Subcutaneous adipose tissue (tissue), 4 donors: ENCODE measurements around the gene CNOT1. TPM values are rescaled to one million over a fixed set of nuclear protein-coding genes. Genes with fewer than 3 reads are reported as not detected.

ENCODE experiments used
- total RNA-seq, 4 donors: library from RNA; depleted of rRNA; stranded (reverse); fragments of >200 nt; gene quantifications; one replicate each; pipeline ENCODE4 v1.1.0, GENCODE V29; 2016
- TF ChIP-seq, protein P1 (sequence below): fragments of 450-650 bp; IDR thresholded peaks from one replicate; pipeline ENCODE4 v1.5.1; 2016; ENCODE audit warnings: low read depth, mild to moderate bottlenecking, control low read depth, antibody characterized with exemption, moderate library complexity

The CNOT1 gene
- total RNA-seq, 4 donors from 2014 or later, result 112 to 136 (median 113) TPM

DNA sequence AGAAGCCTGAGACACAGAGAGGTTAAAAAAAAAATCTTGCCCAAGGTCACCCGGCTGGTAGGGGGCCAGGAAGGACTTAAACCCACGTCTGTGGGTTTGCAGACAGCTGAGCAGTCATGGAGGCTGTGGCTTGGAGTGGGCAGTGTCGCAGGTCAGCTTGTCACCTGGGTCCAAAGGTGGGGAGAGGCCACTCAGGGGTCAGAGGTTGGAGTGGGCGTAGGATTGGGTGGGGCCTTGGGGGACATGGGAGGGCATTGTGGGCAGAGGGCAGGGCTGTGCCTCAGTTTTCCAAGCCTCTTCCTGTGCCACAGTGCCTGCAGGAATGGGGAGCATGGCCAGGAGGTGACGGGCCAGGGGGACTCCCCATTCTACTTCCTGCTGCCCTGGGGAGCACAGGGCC lies 131.7 kb downstream of the CNOT1 start:
- TF ChIP-seq, protein P1, sequence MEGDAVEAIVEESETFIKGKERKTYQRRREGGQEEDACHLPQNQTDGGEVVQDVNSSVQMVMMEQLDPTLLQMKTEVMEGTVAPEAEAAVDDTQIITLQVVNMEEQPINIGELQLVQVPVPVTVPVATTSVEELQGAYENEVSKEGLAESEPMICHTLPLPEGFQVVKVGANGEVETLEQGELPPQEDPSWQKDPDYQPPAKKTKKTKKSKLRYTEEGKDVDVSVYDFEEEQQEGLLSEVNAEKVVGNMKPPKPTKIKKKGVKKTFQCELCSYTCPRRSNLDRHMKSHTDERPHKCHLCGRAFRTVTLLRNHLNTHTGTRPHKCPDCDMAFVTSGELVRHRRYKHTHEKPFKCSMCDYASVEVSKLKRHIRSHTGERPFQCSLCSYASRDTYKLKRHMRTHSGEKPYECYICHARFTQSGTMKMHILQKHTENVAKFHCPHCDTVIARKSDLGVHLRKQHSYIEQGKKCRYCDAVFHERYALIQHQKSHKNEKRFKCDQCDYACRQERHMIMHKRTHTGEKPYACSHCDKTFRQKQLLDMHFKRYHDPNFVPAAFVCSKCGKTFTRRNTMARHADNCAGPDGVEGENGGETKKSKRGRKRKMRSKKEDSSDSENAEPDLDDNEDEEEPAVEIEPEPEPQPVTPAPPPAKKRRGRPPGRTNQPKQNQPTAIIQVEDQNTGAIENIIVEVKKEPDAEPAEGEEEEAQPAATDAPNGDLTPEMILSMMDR, result no peak

DNA sequence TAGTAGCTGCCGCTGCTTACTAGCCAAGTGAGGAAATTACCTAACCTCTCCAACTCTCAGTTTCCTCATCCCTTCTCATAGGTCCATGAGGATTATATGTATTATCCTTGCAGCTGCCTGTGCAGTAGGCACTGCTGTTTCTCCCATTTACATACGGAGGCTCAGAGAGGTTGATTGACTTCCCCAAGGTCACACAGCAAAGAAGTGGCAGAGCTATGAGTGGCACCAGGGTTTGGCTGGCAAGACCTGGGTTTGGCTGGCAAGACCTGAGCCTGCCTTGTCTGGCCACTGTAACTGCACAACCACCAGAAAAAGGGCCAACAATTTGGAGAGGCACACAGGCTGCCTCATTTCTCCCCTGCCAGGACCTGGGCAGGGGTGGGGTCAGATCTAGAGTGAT lies 132.2 kb downstream of the CNOT1 start:
- TF ChIP-seq, protein P1, result no peak

DNA sequence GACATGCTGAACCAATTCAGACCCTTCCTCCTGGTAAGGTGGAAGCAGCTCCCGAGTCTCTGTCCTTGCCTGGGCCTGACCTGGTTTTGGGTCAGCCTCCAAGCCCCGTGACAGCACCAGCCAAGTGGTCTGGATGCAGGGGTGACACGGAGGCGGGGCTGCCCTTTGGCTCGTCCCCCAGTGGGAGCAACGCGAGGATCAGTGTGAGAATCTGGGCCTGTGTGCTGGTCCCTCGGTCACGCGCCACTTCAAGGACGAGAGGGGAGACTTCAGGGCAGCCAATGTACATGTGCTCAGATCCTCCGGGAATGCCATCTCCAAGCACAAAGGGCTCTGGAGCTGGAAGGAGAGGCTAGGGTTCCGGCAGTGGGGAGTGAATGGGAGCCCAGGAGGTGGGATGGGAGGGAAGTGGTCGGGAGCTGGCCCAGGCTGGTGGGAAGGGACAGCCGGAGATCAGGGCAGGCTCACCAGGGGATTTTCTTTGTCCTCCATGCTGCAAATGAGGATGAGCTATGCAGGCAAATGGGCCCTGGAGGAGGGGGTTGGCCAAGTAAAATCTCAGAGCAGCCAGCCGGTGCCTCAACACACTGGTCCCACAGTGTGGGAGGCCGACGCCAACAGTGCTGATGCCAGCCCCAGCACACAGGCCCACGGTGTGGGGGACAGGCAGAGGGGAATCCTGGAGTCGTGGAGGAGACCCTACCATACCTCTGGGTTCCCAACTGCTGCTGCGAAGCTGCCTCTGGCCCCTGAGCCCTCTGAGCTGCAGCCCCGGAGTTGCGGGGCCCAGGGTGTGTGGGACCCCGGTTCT lies 133.9 kb downstream of the CNOT1 start:
- TF ChIP-seq, protein P1, result no peak

DNA sequence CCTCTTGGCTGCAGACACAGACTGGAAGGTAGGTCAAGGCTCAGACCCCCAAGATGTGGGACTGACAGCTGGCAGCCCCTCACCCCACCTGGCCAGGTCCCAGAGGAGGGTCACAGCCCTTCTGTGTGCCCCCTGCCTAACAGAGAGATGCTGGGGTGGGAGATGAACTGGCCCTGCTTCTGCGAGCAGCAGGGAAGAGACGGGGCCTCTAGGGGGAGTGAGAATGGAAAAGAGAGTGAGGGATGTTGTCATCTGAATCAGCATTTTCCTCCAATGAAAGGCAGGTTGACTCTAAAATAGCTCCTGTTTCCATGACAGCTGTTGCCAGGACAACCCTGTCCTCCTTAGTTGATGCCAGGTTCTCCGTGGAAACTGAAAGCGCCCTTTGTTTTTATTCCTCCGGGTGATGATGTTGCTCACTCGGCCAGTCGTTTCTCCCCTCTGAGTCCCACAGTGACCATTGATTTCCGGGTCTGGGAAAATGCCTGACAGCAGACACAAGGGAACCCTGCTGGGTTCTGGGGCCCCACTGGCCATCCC lies 134.6 kb downstream of the CNOT1 start:
- TF ChIP-seq, protein P1, result no peak

DNA sequence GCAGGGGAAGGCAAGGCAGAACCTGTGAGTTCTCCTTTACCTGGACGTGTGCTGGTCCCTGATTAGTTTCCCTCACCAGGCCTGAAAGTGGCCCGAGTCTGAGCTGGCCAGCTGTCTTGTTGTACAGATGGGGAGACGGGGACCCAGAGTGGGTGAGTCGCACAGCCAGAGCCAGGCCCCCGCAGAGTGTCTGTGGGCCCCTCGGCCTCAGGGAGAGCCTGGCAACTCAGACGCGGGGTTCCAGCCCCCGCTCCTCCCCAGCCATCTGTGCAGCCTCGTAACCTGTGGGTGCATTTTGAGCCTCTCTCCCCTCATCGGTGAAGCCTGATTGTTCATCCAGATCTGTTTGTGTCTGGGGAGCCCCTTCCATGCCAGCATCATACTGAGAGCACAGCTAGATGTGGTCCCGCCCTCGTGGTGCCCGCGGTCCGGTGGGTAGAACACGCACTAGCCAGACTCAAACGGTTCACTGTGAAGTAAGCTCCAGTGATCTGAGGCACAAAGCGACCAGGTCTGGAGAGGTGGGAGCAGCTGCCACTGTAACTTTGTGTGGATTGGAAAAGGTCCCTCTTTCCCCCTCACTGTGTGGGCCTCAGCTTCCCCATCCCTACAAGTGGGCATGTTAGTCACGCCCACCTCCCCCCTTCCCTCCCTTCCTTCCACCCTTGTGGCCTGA lies 135.7 kb downstream of the CNOT1 start:
- TF ChIP-seq, protein P1, result no peak

DNA sequence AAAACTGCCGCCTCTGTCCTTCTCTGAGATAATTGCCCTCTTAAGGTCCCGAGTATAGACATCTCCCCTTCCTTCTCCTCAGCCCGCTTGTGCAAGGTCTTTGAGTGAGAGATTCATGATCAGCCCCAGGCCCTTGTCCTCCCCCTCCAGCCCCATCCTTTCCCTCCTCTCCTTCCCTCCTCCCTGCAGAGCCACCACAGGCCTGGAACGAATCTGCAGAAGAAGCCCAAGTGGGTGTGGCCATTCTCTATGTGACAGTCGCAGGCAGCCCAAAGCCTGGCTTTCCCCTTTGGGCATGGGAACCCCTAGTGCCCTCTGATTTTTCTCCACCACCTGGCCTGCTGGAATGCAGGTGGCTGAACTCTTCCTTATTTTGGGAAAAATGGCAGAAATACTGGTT lies 136.9 kb downstream of the CNOT1 start:
- TF ChIP-seq, protein P1, result no peak

DNA sequence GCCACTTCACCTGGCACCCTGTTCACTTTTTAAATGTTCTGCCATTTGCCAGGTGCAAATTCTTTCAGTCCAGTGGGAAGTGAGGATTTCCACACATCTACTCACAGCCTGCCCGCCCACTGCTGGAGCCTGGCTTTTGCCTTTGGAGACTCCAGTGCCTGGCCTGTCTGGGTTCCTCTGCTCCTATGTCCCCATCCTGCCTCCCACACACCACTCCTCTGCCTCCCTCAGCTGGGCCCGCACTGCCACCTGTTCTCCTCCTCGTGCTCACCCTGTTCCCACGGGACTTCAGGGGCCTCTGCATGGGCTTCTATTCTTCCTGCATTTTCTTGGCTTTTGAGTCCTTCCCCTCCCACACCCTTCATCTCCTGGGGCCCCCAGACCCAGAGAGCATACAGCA lies 137.6 kb downstream of the CNOT1 start:
- TF ChIP-seq, protein P1, result no peak
